GM03348 (cell line): ENCODE measurements around the gene ADCK1.
"Not testable (repeated sequence)": the region's sequence is repeated elsewhere in the genome, so short reads cannot be mapped to it uniquely, and the experiment has no call there.

Experiments
- DNase-seq: peaks from one replicate; pipeline ENCODE4 v3.0.0; 2012; ENCODE audit warnings: low spot score

The ADCK1 gene

DNA sequence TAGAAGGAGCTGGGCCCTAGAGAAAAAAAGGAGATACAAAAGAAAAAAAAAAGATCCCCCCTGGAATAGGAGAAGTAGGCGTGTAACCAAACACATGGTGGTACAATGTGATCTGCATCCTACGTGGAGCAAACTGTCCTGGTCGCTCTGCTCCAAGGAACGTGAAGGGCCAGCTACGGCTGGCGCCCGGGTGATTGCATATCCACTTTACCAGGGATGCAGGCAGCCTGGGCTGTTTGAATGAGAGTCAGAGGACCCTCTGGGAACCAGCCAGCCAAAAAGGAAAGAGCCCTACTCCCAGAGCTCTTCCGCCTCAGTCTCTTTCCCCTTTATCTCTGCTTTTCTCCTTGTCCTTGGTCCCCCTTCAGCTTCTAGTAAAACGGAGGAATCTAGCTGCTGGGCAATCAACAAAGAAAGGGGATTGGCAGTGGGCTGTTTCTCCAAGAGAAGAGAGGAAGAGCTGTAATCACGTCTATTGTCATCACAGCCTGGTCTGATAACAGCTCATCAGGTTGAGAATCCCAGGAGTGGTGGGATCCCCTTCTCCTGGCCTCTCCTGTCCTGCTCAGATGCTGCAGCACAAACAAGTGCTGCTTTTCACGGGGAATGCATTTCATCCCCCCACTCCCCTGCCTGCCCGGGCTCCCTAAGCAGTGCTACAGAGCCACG lies 156.0 kb downstream of the ADCK1 start:
- DNase-seq, result no peak

DNA sequence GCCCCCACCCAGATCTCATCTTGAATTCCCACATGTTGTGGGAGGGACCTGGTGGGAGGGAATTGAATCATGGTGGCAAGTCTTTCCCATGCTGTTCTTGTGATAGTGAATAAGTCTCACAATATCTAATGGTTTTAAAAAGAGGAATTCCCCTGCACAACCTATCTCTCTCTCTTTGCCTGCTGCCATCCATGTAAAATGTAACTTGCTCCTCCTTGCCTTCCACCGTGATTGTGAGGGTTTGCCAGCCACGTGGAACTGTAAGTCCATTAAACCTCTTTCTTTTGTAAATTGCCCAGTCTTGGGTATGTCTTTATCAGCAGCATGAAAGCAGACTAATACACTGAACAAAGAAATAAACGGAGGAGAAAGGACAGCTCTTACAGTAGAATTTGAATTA lies 159.8 kb downstream of the ADCK1 start:
- not testable (repeated sequence) for DNase-seq

DNA sequence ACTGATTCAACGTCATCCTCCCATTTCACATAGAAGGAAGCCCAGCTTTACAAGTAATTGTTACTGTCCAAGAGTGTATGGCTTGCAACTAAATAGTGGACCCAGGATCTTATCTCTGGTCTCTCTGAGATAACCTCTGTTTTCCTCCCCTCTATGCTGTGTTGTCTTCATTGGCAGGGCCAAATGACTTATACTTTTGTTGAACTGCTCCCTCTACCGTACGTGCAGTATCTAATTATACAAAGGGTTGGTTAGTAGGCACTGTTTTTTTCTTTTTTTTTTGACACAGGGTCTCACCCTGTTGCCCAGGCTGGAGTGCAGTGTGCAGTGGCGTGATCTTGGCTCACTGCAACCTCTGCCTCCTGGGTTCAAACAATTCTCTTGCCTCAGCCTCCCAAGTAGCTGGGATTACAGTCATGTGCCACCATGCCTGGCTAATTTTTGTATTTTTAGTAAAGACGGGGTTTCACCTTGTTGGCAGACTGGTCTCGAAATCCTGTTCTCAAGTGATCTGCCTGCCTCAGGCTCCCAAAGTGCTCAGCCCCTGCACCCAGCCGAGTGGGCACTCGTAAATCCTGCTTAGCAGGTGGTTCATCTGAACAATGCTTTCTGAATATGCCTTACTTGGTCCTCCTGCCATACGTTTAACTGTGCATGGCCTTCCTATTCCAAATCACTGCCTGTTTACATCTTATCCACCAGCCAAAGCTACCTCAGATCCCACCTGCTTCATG lies 162.1 kb downstream of the ADCK1 start:
- no peak for DNase-seq

DNA sequence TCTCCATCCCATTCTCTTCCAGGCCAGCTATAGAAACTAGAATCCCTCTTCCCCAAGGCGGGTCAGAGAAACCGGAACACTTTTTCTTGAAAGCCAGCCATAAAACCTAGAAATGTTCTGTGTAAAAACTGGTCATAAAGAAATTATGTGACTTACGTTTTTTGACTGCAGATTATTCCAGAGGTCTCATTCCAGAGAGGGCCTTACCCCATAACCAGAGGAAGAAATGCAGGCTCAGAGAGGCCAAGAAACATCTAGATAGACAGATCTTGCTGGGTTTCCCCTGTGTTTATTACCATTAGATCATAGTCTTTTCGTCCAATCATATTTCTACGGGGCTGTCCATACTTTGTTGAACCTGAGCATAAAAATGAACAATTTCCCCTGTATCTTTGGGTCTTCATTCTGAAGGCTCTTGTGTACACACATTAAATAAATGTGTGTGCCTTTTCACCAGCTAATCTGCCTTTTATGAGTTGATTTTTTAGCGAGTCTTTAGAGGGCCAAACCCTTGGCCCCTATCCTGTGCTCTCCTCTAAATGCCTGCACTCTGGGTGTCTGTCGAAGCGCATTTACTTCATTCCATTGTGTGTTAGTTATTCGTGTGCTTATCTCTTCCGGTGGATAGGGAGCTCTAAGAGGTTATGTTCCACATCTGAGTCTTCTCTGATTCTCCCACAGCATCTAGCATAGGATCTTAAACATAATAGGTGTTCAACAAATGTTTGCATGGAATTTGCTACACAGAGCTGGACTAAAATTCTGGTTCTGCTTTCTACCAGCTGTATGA lies 163.0 kb downstream of the ADCK1 start:
- no peak for DNase-seq

DNA sequence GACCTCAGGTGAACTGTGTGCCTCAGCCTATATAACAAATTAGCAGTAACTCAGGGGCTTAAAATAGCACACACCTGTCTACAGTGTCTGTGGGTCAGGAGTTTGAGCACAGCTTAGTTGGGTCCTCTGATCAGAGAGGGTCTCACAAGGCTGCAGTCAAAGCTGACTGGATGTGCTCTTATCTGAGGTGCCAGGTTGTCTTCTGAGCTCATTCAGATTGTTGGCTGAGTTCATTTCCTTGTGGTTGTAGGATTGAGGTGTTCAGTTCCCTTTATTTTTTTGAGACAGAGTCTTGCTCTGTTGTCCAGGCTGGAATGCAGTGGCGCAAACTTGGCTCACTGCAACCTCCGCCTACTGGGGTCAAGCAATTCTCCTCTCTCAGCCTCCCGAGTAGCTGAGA lies 164.7 kb downstream of the ADCK1 start:
- no peak for DNase-seq

DNA sequence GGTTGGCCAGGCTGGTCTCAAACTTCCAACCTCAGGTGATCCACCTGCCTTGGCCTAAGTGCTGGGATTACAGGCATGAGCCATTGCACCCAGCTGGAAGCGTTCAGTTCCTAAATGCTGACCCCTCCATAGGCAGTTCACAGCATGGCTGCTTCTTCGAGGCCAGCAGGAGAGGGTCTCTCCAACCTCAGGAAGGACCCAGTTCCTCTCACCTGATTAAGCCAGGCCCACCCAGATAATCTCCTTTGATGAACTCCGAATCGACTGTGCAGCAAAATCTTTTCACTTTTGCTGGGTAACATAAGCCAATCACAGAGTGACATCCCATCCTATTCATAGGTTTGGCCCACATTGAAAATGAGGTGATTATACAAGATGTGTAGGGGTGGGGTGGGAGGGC lies 165.1 kb downstream of the ADCK1 start:
- no peak for DNase-seq

DNA sequence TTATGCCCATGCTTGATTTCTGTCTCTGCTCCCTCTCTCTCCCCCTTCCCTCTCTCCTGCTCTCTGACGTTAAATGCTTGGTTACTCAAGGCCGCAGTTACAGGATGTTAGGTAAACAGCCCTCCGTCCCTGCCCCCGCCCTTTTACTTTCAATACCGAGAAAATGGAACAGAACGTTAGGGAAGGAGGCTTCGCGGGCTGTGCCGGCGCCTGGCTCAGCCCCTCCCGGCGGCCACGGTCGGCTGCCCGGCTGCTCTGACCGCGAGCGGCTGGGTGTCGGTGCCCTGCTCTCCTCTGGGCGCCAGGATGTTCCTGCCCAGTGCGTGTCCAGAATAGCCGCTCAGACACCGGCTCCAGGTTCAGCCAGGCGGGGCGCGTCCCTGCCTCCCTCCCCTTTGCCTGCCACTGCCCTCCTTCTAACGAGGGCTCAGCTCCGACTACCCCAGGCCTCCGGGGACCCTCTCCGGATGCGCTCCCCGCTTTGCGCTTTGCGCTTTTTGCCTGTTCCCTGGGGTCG lies 166.1 kb downstream of the ADCK1 start:
- DNase-seq, result peak; percentile 65

DNA sequence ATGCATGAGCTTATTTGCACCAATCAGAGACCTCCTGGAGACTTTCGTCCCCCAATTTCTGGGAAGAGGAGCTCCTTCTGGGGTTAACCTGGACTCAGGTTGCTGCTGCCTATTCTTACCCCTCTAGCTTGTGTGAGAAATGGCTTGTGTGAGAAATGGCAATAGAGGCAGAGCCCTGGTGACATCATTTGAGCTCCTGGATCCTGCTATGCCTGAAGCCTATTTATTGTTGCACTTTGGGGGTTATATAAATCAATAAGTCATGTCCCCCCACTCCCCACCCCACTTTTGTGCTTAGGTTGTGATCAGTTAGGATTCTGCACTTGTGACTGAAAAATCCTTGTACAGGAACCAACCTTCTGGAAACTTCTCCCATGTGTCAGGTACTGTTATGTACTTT lies 167.2 kb downstream of the ADCK1 start:
- DNase-seq, result no peak

DNA sequence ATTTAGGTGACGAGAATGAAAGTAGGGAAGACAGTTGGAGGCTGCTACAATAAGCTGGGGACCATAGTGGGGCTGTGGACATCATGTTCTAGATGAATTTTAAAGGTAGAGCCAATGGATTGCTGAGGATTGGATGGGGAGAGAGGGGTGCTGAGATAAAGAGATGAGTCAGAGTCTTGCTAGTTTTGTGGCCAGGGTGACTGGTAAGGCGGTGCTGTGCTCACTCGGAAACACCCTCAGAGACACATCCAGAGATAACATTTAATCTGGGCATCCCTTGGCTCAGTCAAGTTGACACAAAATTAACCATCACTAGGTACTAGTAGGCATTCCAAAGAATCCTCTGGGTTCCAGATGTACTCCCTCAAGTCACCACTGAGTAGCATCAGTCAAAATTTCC lies 170.7 kb downstream of the ADCK1 start:
- no peak for DNase-seq

DNA sequence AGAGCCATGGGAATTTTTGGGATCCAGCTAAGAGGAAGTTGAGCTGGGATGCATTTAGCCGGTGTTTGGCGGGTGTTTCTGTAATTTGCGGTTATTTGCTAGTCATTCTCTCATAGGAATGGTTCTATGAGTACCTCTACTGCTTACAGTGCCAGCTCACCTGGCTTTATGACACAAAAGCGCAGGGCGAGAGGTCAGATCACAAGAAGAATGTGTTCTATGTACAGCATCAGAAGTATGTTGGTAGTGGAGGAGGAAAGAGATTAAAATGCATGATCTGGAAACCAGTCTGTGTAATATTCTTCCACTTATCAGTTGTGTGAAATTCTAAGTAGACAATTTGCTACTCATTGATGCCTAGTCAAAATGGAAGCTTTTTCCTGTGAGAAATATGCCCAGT lies 173.3 kb downstream of the ADCK1 start:
- no peak for DNase-seq

DNA sequence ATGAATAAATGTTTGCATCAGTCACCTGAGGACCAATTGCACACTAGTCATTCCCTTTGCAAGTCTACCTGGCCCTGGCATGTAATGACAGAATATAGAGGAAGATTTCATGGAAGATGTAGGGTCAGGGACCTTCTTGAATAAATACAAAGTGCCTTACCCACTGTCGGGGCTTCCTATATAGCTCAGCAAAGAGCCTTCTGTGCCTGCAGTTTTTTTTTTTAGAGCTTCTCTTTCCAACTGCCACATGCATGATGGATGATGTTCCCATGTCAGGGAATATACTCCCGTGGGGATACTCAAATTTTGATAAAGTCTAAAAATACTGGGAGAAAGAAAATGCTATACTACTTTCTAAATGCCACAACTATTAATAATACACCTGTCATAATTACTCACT lies 176.7 kb downstream of the ADCK1 start:
- no peak for DNase-seq

DNA sequence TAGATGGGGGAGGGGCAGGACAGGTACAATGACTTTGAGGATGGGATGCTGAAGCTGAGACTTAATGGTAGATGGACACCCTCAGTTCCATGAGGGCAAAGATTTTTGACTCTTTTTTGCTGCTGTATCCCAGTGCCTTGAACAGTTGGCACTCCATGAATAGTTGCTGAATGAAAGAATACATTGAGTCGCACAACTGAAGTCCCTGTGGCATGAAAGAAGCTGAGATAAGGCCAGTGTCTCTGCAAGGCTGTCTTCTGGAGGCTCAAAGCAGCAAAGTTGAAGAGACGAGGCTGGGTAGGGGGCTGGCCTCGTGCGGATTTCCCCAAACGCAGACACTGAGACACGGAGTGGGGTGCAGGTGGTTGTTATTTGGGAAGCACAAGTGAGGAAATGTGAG lies 179.3 kb downstream of the ADCK1 start:
- DNase-seq, result no peak

DNA sequence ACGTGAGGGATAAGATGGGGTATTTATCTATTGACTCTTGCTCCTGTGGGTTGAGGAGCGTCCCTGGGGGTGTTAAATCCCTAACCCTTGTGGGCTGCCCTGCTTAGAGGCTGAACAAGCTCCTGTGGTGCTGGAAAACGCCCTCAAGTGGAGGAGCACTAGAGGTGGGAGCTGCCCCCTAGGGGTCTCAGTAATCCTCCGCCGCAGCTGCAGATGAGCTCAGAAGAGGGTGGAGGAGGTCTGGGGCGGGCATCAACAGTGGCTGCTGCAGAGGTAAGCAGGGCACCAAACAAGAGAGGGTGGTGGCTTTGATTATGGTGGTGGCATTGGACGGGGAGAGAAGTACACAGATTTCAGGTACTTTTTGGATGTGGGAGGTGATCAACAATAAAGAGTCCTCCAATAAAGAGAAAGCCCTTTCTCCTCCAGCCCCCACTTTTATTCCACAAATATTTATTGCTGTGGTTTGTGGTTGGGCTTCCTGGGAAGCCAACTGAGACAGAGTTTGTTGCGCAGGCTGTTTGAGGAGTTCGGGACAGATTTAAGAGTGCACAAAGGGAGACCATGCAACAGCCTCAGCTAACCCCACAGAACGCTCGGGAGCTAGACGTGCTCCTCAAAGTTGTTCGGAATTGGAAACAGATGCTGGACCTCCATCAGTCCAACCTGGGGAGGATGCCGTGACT lies 179.9 kb downstream of the ADCK1 start:
- DNase-seq, result peak; percentile 42

DNA sequence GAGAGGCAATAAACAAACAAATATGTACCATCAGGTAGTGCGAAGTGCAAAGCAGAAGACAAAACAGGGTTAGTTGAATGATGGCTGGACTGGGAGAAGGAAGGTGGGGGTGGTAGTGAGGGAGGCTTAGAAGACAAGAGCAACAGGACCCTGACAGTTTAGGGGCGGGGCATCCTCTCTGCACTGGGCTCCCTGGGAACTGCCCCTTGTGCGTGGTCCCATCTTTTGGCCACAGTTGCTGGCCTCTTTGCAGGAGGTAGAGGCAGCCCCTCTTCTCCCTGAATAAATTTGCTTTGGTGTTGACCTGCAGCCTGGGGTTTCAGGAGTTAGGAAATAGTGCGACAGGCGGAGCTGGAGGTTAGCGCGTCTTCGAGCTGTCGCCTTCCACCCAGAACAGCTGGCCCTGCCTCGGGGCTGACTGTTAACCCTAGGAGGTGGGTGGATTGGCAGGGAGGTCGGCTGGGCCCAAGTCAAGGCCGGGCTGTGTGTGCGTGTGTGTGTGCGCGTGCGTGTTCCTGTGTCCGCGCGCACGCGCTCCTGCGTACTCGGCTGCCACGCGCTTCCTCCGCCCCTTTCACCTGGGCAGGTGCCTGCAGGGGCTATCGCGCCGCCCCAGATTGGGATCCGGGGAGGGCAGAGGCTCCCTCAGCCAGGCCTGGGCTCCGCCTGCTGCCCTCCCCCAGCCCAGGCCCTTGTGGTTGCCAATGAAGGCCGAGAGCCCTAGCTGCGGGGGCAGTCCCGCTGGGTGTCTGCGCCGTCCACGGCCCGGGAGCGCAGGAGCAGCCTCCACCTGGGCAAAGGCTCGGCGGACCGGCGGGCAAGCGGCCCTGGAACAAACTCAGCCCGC lies 180.8 kb downstream of the ADCK1 start:
- DNase-seq, result no peak
